ENCODE results near the gene ANKMY1. TPM values are rescaled to one million over a fixed set of nuclear protein-coding genes. Genes with fewer than 3 reads are reported as not detected.
A peak's percentile ranks its signal among the peaks of the same experiment; 100 is the strongest.

ANKMY1 gene
- total and polyA plus RNA-seq, 2 of the 8 experiments (the other 6 are each of a cell fraction or from before 2014, with no cell fraction given), result 4.5 to 4.8 TPM

DNA sequence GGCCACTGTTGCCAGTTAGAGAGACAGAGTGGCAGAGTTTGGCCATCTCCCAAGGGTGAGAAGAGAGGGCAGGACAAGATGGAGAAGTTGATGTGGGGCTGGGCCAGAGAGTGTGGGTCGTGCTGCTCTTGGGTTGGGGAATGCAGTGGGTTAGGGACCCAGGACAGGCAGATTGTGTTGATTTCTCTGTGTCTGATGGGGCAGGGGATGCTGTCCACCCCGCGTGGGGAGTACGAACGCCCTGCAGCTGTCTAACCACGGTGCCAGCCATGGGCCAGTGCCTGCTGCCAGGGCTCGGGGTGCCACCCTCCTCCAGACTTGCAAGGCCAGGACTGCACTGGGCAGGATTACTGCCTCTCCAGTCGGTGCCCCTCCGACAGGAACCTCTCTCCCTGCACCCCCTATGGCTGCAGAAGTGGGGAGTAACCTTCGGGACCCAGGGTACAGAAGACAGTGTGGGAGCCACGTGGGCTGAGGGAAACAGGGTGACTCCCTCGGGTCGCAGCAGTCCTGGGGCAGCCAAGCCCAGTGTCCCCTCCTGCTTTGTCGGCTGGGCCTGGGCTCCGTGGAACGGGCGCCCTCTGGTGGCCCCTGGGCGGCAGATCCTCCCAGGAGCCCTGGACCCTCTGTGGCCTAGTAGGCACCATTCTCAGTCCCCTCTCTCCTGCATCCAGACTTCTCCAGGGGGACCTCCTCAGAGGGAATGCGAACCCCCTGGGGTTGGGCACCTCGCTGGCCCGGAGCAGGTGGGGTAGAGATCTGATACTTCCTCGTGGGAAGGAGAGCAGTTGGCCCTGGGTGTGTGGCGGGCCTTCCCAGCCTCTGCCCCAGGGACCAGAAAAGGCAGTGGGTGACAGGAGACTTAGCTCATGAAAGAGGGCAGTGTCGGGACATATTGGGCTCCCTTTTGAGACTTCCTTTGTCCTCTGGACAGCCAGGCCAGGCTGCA, 119.7 kb downstream of the ANKMY1 start:
- Histone ChIP-seq H3K79me2 (ENCODE audit: control insufficient read depth in 1 of 2, insufficient read depth in 2 of 2, low read length in 2 of 2) (peaks cover 0 to 9% of the 10 kb centered on the region in 2 experiments; a peak in 1 of 4 replicates), H2BK15ac (ENCODE audit: low read length) (peak overlapping the region; percentile 81; the same call in 1 of the 2 replicates), H4K8ac (ENCODE audit: extremely low read depth, insufficient read depth, low read length) (no peak overlapping the region), H2AK5ac (ENCODE audit: low read depth, low read length) (no peak overlapping the region), H3K4me3 (ENCODE audit: extremely low read depth in 1 of 4, insufficient read depth in 2 of 4, low read depth in 3 of 4, low read length in 4 of 4) (no peak overlapping the region), H4K91ac (replicated peaks; ENCODE audit: insufficient read length, low read length) (no peak overlapping the region), H3K9me3 (ENCODE audit: insufficient read depth in 2 of 2, low read depth in 1 of 2, low read length in 1 of 2) (no peaks in the 10 kb centered on the region), H3K14ac (ENCODE audit: insufficient read length) (no peak overlapping the region), H3K4me1 (replicated peaks in 1 of 4; ENCODE audit: control insufficient read depth in 3 of 4, insufficient read depth in 4 of 4, low read length in 3 of 4) (peaks cover 0 to 18% (median 1%) of the 10 kb centered on the region in 4 experiments; a peak in 6 of 7 replicates), H3K9ac (replicated peaks in 1 of 4; ENCODE audit: extremely low read depth in 1 of 4, low read depth in 3 of 4, low read length in 3 of 4) (no peak overlapping the region), H2AFZ (ENCODE audit: low read length) (no peak overlapping the region), H3K27ac (ENCODE audit: low read depth, low read length) (no peak overlapping the region), H2BK5ac (ENCODE audit: low read depth, low read length) (no peak overlapping the region), H3K23me2 (ENCODE audit: low read depth, low read length) (peaks cover 7% of the 10 kb centered on the region; the same call in 1 of the 2 replicates), H3K79me1 (ENCODE audit: low read depth, low read length) (peaks cover 5% of the 10 kb centered on the region; the same call in 1 of the 2 replicates), H2BK20ac (ENCODE audit: low read length) (no peak overlapping the region), H2BK120ac (replicated peaks; ENCODE audit: low read depth, low read length) (no peak overlapping the region), H3K4me2 (ENCODE audit: insufficient read depth in 1 of 2, low read depth in 2 of 2, low read length in 2 of 2) (no peak overlapping the region; a peak in 1 of 4 replicates), H3K18ac (ENCODE audit: extremely low read depth, low read length) (no peak overlapping the region), H4K5ac (ENCODE audit: insufficient read length, low read depth, low read length) (no peak overlapping the region), H3K4ac (replicated peaks; ENCODE audit: insufficient read length, low read depth, low read length) (no peak overlapping the region), H2BK12ac (ENCODE audit: low read depth, low read length) (no peak overlapping the region; the same call in 1 of the 2 replicates), H3K27me3 (replicated peaks in 1 of 4; ENCODE audit: control insufficient read depth in 3 of 4, extremely low read depth in 1 of 4, insufficient read depth in 3 of 4, low read length in 3 of 4) (peaks cover 14 to 34% (median 22%) of the 10 kb centered on the region in 4 experiments), H3K56ac (replicated peaks; ENCODE audit: insufficient read length, low read depth, low read length) (no peak overlapping the region), H3K36me3 (ENCODE audit: control insufficient read depth in 2 of 4, insufficient read depth in 4 of 4, low read length in 3 of 4) (no peaks in the 10 kb centered on the region; a peak in 1 of 8 replicates), H3K23ac (ENCODE audit: insufficient read length) (no peak overlapping the region), H4K20me1 (replicated peaks in 1 of 2; ENCODE audit: control insufficient read depth in 1 of 2, insufficient read depth in 2 of 2, low read length in 2 of 2) (peaks cover 24 to 35% of the 10 kb centered on the region in 2 experiments)
- FAIRE-seq (peak; percentile 13), DNase-seq (ENCODE audit: low read depth in 1 of 2, low spot score in 2 of 2) (peak in 1 of 2 experiments; percentile 86)
- 39% methylated on average over 23 of the region's 24 CpGs; no CpG with 5 or more reads in 1 of the 2 experiments for WGBS, 2 experiments (ENCODE audit: extremely low coverage in 1 of 2, insufficient coverage in 1 of 2, insufficient read length in 1 of 2, insufficient replicate concordance in 2 of 2, low coverage in 1 of 2, low lambda C conversion rate in 2 of 2, missing lambda C conversion rate in 1 of 2)
- POLR2A ChIA-PET (ENCODE audit: partially characterized antibody), result no interaction called here
- CTCF ChIA-PET (ENCODE audit: partially characterized antibody), result interaction anchor here (0.6 to 2.1 kb wide), 11 partner anchors 9 to 377 kb away, joined by 3 to 13 read pairs (median 5); no protein-coding TSS in a partner anchor
- TF ChIP-seq KDM5A (IDR thresholded peaks at IDR 0.05; ENCODE audit: low read length) (no peak), RNF2 (IDR thresholded peaks at IDR 0.05; ENCODE audit: borderline replicate concordance, low read depth, low read length, missing control alignments, poor library complexity, severe bottlenecking) (no peak), GABPA (IDR thresholded peaks at IDR 0.05; ENCODE audit: borderline replicate concordance, insufficient read depth, low read length) (peak; percentile 69; the same call in 1 of the 2 replicates), RAD21 (IDR thresholded peaks at IDR 0.05 in 1 of 2, conservative IDR thresholded peaks at IDR 0.05 in 1 of 2; ENCODE audit: low read depth in 2 of 2, low read length in 2 of 2) (peak; percentile 93 to 94), SAP30 (IDR thresholded peaks at IDR 0.05; ENCODE audit: insufficient read depth, insufficient replicate concordance, low read length) (no peak), FOSL1 (IDR thresholded peaks at IDR 0.05; ENCODE audit: insufficient read depth, low read depth, low read length) (no peak), SIN3A (conservative IDR thresholded peaks at IDR 0.05 in 1 of 2, IDR thresholded peaks at IDR 0.05 in 1 of 2; ENCODE audit: low read depth in 1 of 2, low read length in 2 of 2) (no peak)
- TF ChIP-seq, protein P1, sequence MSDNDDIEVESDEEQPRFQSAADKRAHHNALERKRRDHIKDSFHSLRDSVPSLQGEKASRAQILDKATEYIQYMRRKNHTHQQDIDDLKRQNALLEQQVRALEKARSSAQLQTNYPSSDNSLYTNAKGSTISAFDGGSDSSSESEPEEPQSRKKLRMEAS (IDR thresholded peaks at IDR 0.05), result 0 out of 2 replicates have a peak, but pooled peaks have one; percentile 41
